ENCODE measurements around the gene AEBP1.

Gene AEBP1

DNA sequence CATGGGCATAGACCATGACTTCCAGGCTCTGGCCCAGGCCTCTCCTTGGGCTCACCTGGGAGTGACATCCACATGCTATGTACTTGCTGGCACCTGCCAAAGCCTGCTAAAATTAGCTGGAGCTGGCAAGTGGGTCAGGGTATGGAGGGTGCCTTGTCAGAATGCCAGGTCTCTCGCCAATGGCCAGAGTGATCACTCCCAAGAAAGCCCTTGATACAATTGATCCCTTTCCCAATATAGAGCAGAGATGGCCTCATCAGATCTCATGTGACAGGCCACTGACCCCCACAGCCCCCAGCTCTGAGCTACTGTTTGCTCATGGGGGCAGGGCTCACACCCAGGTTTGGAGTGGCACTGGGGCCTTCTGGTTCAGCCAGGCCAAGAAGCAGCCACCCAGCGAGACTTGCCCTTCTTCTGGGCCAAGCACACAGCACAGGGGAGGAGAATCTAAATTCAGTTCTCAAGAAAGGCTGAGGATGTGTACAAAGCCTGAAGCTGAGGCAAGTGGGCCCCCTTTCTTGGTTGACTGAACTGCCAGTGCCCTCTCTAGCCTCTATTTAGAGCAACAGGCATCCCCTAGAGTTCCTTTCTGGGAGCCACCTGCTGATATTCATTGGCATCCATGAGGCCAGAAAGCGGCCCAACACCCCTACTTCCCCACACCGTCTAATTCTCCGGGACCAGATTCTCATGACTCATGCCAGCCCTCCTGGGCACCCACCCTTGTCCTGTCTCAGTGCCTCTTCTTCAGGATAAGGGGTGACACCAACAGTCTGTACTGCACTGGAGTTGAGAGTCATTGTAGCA lies 55.9 kb downstream of the AEBP1 start:
- Histone ChIP-seq H3K9me3 (ENCODE audit: control insufficient read depth, low read depth, low read length) (no peaks in the 10 kb centered on the region), H3K4me1 (ENCODE audit: control insufficient read depth, low read depth, low read length) (peaks cover 7% of the 10 kb centered on the region), H3K4me3 (ENCODE audit: low read length) (no peak overlapping the region), H3K36me3 (ENCODE audit: control insufficient read depth, low read depth, low read length) (no peaks in the 10 kb centered on the region), H3K27ac (ENCODE audit: low read length) (no peak overlapping the region), H3K9ac (ENCODE audit: low read length) (no peak overlapping the region), H3K27me3 (ENCODE audit: control insufficient read depth, insufficient read depth, low read length) (no peaks in the 10 kb centered on the region)

DNA sequence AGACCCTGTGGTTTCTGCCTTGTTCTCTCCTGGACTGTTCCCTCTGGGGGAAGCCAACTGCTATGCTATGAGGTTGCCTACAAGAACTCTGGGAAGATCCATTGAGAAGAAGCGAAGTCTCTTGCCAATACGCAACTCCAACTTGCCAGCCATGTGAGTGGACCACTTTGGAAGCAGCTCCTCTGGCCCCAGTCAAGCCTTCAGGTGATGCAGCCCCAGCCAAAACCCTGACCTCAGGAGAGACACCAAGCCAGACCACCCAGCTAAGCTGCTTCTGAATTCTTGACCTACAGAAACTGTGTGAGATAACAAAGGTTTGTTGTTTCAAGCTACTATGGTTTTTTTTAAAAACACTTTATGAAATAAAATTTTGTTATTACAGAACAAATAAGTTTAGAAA lies 57.2 kb downstream of the AEBP1 start:
- H3K9ac ChIP-seq (ENCODE audit: low read length) = no peak overlapping the region
- no peak overlapping the region for H3K27ac ChIP-seq (ENCODE audit: low read length)
- no peaks in the 10 kb centered on the region for H3K36me3 ChIP-seq (ENCODE audit: control insufficient read depth, low read depth, low read length)
- H3K9me3 ChIP-seq (ENCODE audit: control insufficient read depth, low read depth, low read length) = no peaks in the 10 kb centered on the region
- H3K27me3 ChIP-seq (ENCODE audit: control insufficient read depth, insufficient read depth, low read length) = no peaks in the 10 kb centered on the region
- peaks cover 7% of the 10 kb centered on the region for H3K4me1 ChIP-seq (ENCODE audit: control insufficient read depth, low read depth, low read length)
- no peak overlapping the region for H3K4me3 ChIP-seq (ENCODE audit: low read length)

DNA sequence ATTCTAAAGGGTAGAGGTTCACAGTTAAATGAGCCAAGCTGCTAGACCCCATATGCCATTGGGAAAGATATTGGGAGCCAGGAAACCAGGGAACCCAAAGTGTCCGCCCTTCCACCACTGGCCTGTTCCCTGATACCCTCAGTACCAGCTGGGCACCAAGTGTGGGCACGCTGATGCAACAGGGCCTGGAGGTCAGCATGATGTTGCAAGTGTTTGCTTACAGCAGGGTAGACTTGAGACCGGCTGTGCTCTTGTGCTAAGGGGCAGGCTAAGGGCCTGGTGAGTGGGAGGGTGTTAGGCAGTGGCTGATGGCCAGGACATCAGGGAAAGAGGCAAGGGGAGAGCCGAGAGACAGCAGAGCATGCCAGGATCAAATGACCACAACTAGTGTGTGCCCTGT lies 58.0 kb downstream of the AEBP1 start:
- H3K4me1 ChIP-seq (ENCODE audit: control insufficient read depth, low read depth, low read length) = peaks cover 7% of the 10 kb centered on the region
- H3K27ac ChIP-seq (ENCODE audit: low read length) = no peak overlapping the region
- H3K9ac ChIP-seq (ENCODE audit: low read length) = no peak overlapping the region
- no peak overlapping the region for H3K4me3 ChIP-seq (ENCODE audit: low read length)
- no peaks in the 10 kb centered on the region for H3K9me3 ChIP-seq (ENCODE audit: control insufficient read depth, low read depth, low read length)
- H3K36me3 ChIP-seq (ENCODE audit: control insufficient read depth, low read depth, low read length) = no peaks in the 10 kb centered on the region
- no peaks in the 10 kb centered on the region for H3K27me3 ChIP-seq (ENCODE audit: control insufficient read depth, insufficient read depth, low read length)

DNA sequence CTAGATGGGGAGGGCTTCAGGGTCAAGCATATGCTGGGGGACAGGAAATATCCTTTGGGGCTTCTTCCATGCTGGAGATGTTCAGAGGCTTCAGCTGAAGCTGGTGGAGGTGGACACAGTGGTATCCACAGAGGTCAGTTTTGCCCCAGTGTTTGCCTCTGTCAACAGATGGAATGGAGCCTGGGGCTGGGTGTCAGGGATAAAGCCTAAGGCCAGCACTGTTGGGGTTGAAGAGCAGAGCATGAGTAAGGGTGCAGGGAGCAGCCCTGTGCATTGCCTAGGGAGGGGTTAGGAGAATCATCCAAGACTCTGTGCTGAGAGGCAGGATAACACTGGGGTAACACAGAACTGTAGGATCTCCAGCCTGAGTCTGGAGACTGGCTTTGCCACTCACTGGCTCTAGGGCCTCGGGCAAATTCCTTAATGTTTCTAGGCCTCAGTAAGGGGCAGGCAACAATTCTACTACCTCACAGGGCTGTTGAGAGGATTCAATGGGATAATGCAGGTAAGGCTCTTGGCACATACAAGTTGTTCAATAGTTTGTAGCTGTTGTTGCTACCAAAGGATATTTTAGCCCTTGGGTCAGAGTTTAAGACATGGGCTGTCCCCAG lies 58.7 kb downstream of the AEBP1 start:
- Histone ChIP-seq H3K27ac (ENCODE audit: low read length) (no peak overlapping the region), H3K4me1 (ENCODE audit: control insufficient read depth, low read depth, low read length) (peaks cover 7% of the 10 kb centered on the region)

DNA sequence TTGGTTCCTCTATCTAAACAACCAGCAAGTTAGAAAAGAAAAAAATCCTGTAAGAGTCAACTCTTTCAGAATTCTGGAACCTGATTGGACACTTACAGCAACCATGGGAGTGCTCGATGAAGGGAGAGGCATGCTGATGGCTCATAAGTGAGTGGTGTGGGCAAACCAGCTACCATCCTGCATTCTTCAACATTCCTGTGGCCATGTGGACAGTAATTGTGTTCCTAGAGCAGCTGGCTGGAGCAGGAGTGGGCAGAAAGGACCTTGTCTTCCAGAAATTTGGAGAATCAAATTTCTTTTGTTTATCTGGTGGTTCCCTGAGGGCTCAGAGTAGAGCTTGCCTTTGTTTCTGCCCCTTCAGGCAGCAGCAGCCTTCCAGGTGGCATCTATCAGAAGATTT lies 59.4 kb downstream of the AEBP1 start:
- no peak overlapping the region for H3K9ac ChIP-seq (ENCODE audit: low read length)
- peaks cover 7% of the 10 kb centered on the region for H3K4me1 ChIP-seq (ENCODE audit: control insufficient read depth, low read depth, low read length)
- no peaks in the 10 kb centered on the region for H3K9me3 ChIP-seq (ENCODE audit: control insufficient read depth, low read depth, low read length)
- no peak overlapping the region for H3K27ac ChIP-seq (ENCODE audit: low read length)
- no peaks in the 10 kb centered on the region for H3K27me3 ChIP-seq (ENCODE audit: control insufficient read depth, insufficient read depth, low read length)
- no peak overlapping the region for H3K4me3 ChIP-seq (ENCODE audit: low read length)
- H3K36me3 ChIP-seq (ENCODE audit: control insufficient read depth, low read depth, low read length) = no peaks in the 10 kb centered on the region

More for the DNA sequence above, 58.7 kb downstream of the AEBP1 start:
- H3K36me3 ChIP-seq (ENCODE audit: control insufficient read depth, low read depth, low read length) = no peaks in the 10 kb centered on the region
- H3K27me3 ChIP-seq (ENCODE audit: control insufficient read depth, insufficient read depth, low read length) = no peaks in the 10 kb centered on the region
- no peaks in the 10 kb centered on the region for H3K9me3 ChIP-seq (ENCODE audit: control insufficient read depth, low read depth, low read length)
- H3K4me3 ChIP-seq (ENCODE audit: low read length) = no peak overlapping the region
- H3K9ac ChIP-seq (ENCODE audit: low read length) = no peak overlapping the region

Data from iPS-18a (cell line).